ENCODE data around the gene SLFN5. TPM values are rescaled to one million over a fixed set of nuclear protein-coding genes. Genes with fewer than 3 reads are reported as not detected.

SLFN5 gene
- total RNA-seq, 1 donor from 2014 or later, result 129 TPM

- Histone ChIP-seq H3K36me3 (ENCODE audit: control insufficient read depth, insufficient read depth, low read length) (no peaks in the 10 kb centered on the region), H3K27me3 (ENCODE audit: control insufficient read depth, insufficient read depth, low read length) (no peaks in the 10 kb centered on the region), H3K4me3 (ENCODE audit: low read depth, low read length) (no peak overlapping the region)
- DNase-seq (ENCODE audit: low read depth), result no peak
- no peak for TF ChIP-seq CTCF (IDR thresholded peaks at IDR 0.05; ENCODE audit: insufficient read depth, low read length, poor library complexity, severe bottlenecking)
These were observed 28.7 kb upstream of the SLFN5 start for GRCh38 chr17:35214192-35214591.

- Histone ChIP-seq H3K4me3 (ENCODE audit: low read depth, low read length) (no peak overlapping the region), H3K27me3 (ENCODE audit: control insufficient read depth, insufficient read depth, low read length) (no peaks in the 10 kb centered on the region), H3K36me3 (ENCODE audit: control insufficient read depth, insufficient read depth, low read length) (no peaks in the 10 kb centered on the region)
- no peak for DNase-seq (ENCODE audit: low read depth)
- no peak for TF ChIP-seq CTCF (IDR thresholded peaks at IDR 0.05; ENCODE audit: insufficient read depth, low read length, poor library complexity, severe bottlenecking)
These were observed 28.1 kb upstream of the SLFN5 start for GRCh38 chr17:35214631-35215273.

GRCh38 chr17:35217107-35217506 is 25.8 kb upstream of the SLFN5 start:
- Histone ChIP-seq H3K27me3 (ENCODE audit: control insufficient read depth, insufficient read depth, low read length) (no peaks in the 10 kb centered on the region), H3K4me3 (ENCODE audit: low read depth, low read length) (no peak overlapping the region), H3K36me3 (ENCODE audit: control insufficient read depth, insufficient read depth, low read length) (no peaks in the 10 kb centered on the region)
- no peak for DNase-seq (ENCODE audit: low read depth)
- no peak for TF ChIP-seq CTCF (IDR thresholded peaks at IDR 0.05; ENCODE audit: insufficient read depth, low read length, poor library complexity, severe bottlenecking)

GRCh38 chr17:35218915-35219314 is 24.0 kb upstream of the SLFN5 start:
- Histone ChIP-seq H3K4me3 (ENCODE audit: low read depth, low read length) (no peak overlapping the region), H3K36me3 (ENCODE audit: control insufficient read depth, insufficient read depth, low read length) (no peaks in the 10 kb centered on the region), H3K27me3 (ENCODE audit: control insufficient read depth, insufficient read depth, low read length) (no peaks in the 10 kb centered on the region)
- TF ChIP-seq CTCF (IDR thresholded peaks at IDR 0.05; ENCODE audit: insufficient read depth, low read length, poor library complexity, severe bottlenecking), result no peak
- DNase-seq (ENCODE audit: low read depth), result no peak

- no peaks in the 10 kb centered on the region for H3K27me3 ChIP-seq (ENCODE audit: control insufficient read depth, insufficient read depth, low read length)
- no peak for TF ChIP-seq CTCF (IDR thresholded peaks at IDR 0.05; ENCODE audit: insufficient read depth, low read length, poor library complexity, severe bottlenecking)
- no peak for DNase-seq (ENCODE audit: low read depth)
- no peak overlapping the region for H3K4me3 ChIP-seq (ENCODE audit: low read depth, low read length)
- H3K36me3 ChIP-seq (ENCODE audit: control insufficient read depth, insufficient read depth, low read length), result no peaks in the 10 kb centered on the region
These were observed 20.4 kb upstream of the SLFN5 start for GRCh38 chr17:35222452-35222851.

- no peaks in the 10 kb centered on the region for H3K27me3 ChIP-seq (ENCODE audit: control insufficient read depth, insufficient read depth, low read length)
These were observed 18.4 kb upstream of the SLFN5 start for GRCh38 chr17:35224436-35224835.

More at GRCh38 chr17:35224436-35224835, 18.4 kb upstream of the SLFN5 start:
- Histone ChIP-seq H3K4me3 (ENCODE audit: low read depth, low read length) (no peak overlapping the region), H3K36me3 (ENCODE audit: control insufficient read depth, insufficient read depth, low read length) (no peaks in the 10 kb centered on the region)
- TF ChIP-seq CTCF (IDR thresholded peaks at IDR 0.05; ENCODE audit: insufficient read depth, low read length, poor library complexity, severe bottlenecking), result no peak
- DNase-seq (ENCODE audit: low read depth), result no peak

All from kidney epithelial cell (primary cell).